ENCODE data around the gene TTBK2. TPM values are rescaled to one million over a fixed set of nuclear protein-coding genes. Genes with fewer than 3 reads are reported as not detected.

The TTBK2 gene
- total and polyA plus RNA-seq, 2 donors, result 7.7 to 20.5 TPM

DNA sequence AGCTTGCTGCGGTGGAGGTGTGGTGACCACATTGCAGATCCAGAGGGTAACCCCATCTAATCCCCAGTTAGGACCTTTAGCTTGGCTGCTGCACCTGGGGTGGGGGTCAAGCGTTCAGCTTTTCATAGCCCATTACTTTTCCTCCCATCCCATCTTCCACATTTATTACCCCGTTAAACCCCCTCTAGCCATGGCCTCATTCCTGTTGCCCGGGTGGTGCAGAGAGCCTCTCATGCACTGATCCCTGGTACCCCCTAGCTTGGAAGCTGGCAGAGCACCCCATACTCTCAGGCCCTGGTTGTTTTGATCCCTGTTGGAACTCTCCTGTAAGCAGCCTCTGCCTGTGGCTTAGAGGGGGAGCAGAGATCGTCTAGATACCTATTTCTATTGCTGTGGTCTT, 204.5 kb downstream of the TTBK2 start:
- WGBS, result 87% methylated on average over 5 of the region's 5 CpGs
- no peaks in the 10 kb centered on the region for H3K4me1 ChIP-seq (ENCODE audit: insufficient read depth)
- H3K36me3 ChIP-seq (ENCODE audit: insufficient read depth), result no peaks in the 10 kb centered on the region
- no peak overlapping the region for H3K4me3 ChIP-seq (ENCODE audit: low read depth, low read length)
- no peak overlapping the region for H3K27ac ChIP-seq (ENCODE audit: low read depth)
- no peak for DNase-seq (ENCODE audit: extremely low spot score)

DNA sequence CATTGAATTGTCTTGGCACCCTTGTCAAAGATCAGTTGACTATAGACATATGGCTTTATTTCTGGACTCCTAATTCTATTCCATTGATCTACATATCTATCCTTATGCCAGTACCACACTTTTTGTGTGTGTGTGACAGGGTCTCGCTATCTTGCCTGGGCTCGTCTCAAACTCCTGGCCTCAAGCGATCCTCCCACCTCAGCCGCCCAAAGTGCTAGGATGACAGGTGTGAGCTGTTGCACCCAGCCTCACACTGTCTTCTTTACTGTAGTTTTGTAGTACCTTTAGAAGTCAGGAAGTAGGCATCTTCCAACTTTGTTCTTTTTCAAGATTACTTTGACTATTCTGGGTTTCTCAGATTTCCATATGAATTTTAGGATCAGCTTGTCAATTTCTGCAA, 208.0 kb downstream of the TTBK2 start:
- Histone ChIP-seq H3K4me3 (ENCODE audit: low read depth, low read length) (no peak overlapping the region), H3K27ac (ENCODE audit: low read depth) (no peak overlapping the region), H3K4me1 (ENCODE audit: insufficient read depth) (no peaks in the 10 kb centered on the region), H3K36me3 (ENCODE audit: insufficient read depth) (no peaks in the 10 kb centered on the region)
- WGBS, result 95% methylated on average over 4 of the region's 4 CpGs
- no peak for DNase-seq (ENCODE audit: extremely low spot score)

DNA sequence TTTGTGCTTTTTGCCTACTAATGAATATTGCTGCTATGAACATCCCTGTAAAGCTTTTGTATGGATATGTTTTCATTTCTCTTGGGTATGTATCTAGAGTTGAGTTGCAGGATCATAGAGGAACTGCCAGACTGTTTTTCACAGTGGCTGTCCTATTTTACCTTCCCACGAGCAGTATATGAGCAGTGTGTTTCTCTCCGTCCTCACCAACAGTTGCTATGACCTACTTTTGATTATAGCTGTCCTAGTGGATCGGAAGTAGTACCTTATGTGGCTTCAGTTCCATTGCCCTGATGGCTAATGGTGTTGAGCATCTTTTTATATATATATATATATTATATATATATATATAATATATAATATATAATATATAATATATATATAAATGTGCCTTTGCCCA, 208.8 kb downstream of the TTBK2 start:
- no peak for DNase-seq (ENCODE audit: extremely low spot score)

DNA sequence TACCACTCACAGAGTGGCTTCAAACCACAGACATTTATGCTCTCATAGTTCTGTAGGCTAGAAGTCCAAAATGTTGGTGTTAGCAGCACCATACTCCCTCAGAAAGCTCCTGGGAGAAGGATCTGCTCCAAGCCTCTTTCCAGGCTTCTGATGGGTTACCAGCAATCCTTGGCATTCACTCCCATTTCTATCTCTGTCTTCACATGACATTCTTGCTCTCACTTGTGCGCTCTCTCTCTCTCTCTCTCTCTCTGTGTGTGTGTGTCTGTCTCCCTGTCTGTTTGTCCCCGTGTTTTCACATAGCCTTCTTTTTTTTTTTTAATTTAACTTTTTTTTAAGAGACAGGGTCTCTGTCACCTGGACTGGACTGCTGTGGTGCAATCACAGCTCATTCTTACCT, 209.9 kb downstream of the TTBK2 start:
- no peak overlapping the region for H3K27ac ChIP-seq (ENCODE audit: low read depth)
- no peak overlapping the region for H3K4me3 ChIP-seq (ENCODE audit: low read depth, low read length)
- H3K36me3 ChIP-seq (ENCODE audit: insufficient read depth), result no peaks in the 10 kb centered on the region
- no peak for DNase-seq (ENCODE audit: extremely low spot score)
- no peaks in the 10 kb centered on the region for H3K4me1 ChIP-seq (ENCODE audit: insufficient read depth)
- 87% methylated on average over 2 of the region's 2 CpGs for WGBS

More for the DNA sequence above, 208.8 kb downstream of the TTBK2 start:
- Histone ChIP-seq H3K27ac (ENCODE audit: low read depth) (no peak overlapping the region), H3K4me1 (ENCODE audit: insufficient read depth) (no peaks in the 10 kb centered on the region), H3K36me3 (ENCODE audit: insufficient read depth) (no peaks in the 10 kb centered on the region), H3K4me3 (ENCODE audit: low read depth, low read length) (no peak overlapping the region)
- 96% methylated on average over 3 of the region's 3 CpGs for WGBS

DNA sequence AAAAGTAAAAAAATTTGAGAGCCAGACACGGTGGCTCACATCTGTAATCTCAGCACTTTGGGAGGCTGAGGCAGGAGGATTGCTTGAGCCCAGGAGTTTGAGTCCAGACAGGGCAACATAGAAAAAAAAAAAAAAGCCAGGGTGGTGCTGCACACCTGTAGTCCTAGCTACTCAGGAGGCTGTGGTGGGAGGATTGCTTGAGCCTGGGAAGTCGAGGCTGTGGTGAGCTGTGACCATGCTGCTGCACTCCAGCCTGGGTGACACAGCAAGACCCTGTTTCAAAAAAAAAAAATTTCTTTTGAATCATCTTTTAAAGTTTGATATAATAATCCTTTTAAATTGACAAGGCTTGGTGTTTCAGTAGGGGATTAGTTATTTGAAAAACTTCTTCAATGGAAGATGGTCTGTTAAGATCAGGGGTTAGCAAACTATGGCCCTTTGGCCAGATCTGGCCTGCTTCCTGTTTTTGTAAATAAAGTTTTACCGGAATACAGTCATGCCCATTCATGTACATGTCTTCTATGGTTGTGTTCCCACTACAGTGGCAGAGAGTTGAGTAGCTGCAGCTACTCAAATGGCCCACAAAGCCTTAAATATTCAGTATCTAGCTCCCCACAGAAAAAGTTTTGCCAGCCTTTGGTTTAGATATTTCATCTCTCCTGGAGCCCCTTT, 212.6 kb downstream of the TTBK2 start:
- DNase-seq (ENCODE audit: extremely low spot score), result no peak
- WGBS, result 83% methylated on average over 3 of the region's 3 CpGs

DNA sequence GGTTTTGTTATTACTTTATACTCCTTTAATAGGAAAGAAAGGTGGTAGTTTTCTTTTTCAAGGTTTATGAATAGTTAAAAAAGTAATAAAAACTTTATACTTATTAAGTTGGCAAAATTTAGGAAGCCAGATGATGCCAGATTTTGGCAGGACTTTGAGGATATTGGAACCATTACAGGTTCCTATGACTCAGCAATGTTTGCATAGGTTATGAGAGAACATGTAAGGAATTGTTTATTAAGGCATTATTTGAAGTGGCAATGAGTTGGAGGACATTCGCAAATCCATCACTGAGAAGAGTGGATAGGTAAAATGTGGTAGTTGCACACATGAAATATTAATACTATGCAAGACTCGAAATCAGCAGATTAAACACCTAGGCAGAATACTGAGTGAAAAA, 213.5 kb downstream of the TTBK2 start:
- no peak for DNase-seq (ENCODE audit: extremely low spot score)
- H3K4me1 ChIP-seq (ENCODE audit: insufficient read depth), result no peaks in the 10 kb centered on the region
- no peaks in the 10 kb centered on the region for H3K36me3 ChIP-seq (ENCODE audit: insufficient read depth)
- WGBS, result 71% methylated on average over 2 of the region's 2 CpGs
- H3K27ac ChIP-seq (ENCODE audit: low read depth), result no peak overlapping the region
- no peak overlapping the region for H3K4me3 ChIP-seq (ENCODE audit: low read depth, low read length)

More for the DNA sequence above, 212.6 kb downstream of the TTBK2 start:
- no peaks in the 10 kb centered on the region for H3K36me3 ChIP-seq (ENCODE audit: insufficient read depth)
- no peaks in the 10 kb centered on the region for H3K4me1 ChIP-seq (ENCODE audit: insufficient read depth)
- H3K27ac ChIP-seq (ENCODE audit: low read depth), result no peak overlapping the region
- no peak overlapping the region for H3K4me3 ChIP-seq (ENCODE audit: low read depth, low read length)

DNA sequence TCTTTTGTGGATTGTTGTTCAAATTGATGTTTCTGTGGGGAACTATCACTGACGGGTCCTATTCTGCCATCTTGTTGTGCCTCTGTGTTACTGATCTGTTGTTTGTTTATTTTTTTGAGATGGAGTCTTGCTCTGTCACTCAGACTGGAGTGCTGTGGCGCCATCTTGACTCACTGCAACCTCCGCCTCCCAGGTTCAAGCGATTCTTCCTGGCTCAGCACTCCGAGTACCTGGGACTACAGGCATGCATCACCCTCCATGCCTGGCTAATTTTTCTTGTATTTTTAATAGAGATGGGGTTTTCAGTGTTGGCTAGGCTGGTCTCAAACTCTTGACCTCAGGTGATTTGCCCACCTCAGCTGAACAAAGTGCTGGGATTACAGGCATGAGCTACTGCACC, 215.2 kb downstream of the TTBK2 start:
- DNase-seq (ENCODE audit: extremely low spot score), result no peak
- no peak overlapping the region for H3K4me3 ChIP-seq (ENCODE audit: low read depth, low read length)
- no peaks in the 10 kb centered on the region for H3K36me3 ChIP-seq (ENCODE audit: insufficient read depth)
- H3K27ac ChIP-seq (ENCODE audit: low read depth), result no peak overlapping the region
- H3K4me1 ChIP-seq (ENCODE audit: insufficient read depth), result no peaks in the 10 kb centered on the region
- WGBS, result 95% methylated on average over 5 of the region's 5 CpGs

DNA sequence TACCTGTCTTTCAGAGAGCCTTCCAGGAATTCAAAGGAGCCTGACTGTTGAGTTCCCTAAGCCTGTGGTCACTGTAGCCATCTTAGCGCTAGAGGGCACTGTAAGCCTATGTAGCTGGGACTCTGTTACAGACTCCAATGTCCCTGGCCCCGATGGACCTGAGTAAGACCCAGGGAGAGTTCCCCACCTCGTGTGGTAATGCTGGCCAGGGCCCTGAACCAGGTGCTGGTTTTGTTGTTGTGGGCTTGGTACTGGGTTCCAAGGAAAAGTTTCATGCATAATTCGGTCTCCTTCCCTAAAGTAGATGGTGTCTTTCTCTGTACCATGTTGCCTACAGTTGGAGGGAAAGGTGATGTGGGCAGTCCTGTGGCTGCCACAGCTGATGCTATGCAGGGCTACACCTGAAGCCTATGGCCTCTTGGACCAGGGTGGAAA, 216.1 kb downstream of the TTBK2 start:
- Histone ChIP-seq H3K4me1 (ENCODE audit: insufficient read depth) (no peaks in the 10 kb centered on the region), H3K27ac (ENCODE audit: low read depth) (no peak overlapping the region), H3K4me3 (ENCODE audit: low read depth, low read length) (no peak overlapping the region), H3K36me3 (ENCODE audit: insufficient read depth) (no peaks in the 10 kb centered on the region)
- WGBS, result 31% methylated on average over 4 of the region's 4 CpGs
- DNase-seq (ENCODE audit: extremely low spot score), result peak; percentile 23

DNA sequence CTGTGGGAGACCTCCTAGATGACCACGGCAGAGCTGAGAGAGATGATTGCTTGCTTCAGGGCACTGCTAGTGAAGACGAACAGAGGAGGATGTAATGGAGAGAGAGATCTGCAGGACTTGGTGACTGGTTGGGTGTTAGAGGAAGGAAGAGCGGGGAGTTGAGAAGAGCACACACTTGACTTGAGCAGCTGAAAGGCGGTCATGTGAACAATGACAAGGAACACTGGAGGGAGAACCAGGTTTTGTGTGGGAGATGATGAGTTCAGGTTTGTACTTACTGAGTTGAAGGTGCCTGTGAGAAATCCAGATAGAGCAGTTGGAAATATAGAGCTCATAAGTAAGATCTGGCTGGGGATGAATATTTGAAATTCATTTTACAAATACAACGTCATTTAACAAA, 224.0 kb downstream of the TTBK2 start:
- H3K4me1 ChIP-seq (ENCODE audit: insufficient read depth), result no peaks in the 10 kb centered on the region
- 88% methylated on average over 5 of the region's 5 CpGs for WGBS
- H3K36me3 ChIP-seq (ENCODE audit: insufficient read depth), result no peaks in the 10 kb centered on the region
- no peak overlapping the region for H3K27ac ChIP-seq (ENCODE audit: low read depth)
- H3K4me3 ChIP-seq (ENCODE audit: low read depth, low read length), result no peak overlapping the region
- DNase-seq (ENCODE audit: extremely low spot score), result no peak

DNA sequence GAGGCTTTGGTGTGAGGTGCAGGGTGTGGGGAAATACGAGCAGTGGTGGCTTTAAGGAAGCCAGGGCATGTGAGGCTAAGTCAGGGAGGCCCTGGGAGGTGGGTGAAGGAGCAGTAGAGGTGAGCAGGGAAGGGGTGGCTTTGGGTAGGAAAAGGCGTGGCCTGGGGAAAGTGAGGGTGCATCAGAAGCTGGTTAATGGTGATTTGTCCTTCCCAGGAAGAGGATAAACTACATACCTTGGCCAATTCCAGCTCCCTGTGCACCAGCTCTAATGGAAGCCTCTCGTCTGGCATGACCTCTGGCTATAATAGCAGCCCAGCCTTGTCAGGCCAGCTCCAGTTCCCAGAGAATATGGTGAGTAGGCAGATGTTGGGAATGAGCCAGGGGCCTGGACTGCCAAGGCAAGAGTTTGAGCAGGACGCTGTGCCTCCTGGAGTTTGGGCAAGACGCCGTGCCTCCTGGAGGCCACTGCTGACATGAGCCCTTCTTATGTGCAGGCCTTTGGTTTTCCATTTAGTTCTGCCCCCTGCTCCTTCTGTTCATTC, 225.0 kb downstream of the TTBK2 start:
- Histone ChIP-seq H3K4me3 (ENCODE audit: low read depth, low read length) (no peak overlapping the region), H3K4me1 (ENCODE audit: insufficient read depth) (no peaks in the 10 kb centered on the region), H3K27ac (ENCODE audit: low read depth) (no peak overlapping the region), H3K36me3 (ENCODE audit: insufficient read depth) (no peaks in the 10 kb centered on the region)
- no peak for DNase-seq (ENCODE audit: extremely low spot score)
- WGBS, result 89% methylated on average over 6 of the region's 6 CpGs

DNA sequence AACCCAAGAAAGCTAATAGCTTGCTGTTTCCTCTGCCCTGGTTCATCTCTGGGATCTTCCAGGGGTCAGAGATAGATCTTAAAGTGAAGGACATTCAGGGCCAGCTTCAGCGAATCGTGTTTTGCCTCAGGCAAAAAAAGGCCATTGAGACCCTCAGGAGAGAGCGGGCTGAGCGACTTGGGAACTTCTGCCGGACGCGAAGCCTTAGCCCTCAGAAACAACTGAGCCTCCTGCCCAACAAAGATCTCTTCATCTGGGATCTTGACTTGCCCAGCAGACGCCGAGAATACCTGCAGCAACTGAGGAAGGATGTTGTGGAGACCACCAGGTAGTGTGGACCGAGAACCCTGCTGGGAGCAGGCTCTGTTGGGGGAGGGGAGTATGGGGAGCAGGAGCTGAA, 226.2 kb downstream of the TTBK2 start:
- Histone ChIP-seq H3K36me3 (ENCODE audit: insufficient read depth) (no peaks in the 10 kb centered on the region), H3K27ac (ENCODE audit: low read depth) (no peak overlapping the region), H3K4me3 (ENCODE audit: low read depth, low read length) (no peak overlapping the region), H3K4me1 (ENCODE audit: insufficient read depth) (no peaks in the 10 kb centered on the region)
- DNase-seq (ENCODE audit: extremely low spot score), result no peak
- 96% methylated on average over 10 of the region's 10 CpGs for WGBS

DNA sequence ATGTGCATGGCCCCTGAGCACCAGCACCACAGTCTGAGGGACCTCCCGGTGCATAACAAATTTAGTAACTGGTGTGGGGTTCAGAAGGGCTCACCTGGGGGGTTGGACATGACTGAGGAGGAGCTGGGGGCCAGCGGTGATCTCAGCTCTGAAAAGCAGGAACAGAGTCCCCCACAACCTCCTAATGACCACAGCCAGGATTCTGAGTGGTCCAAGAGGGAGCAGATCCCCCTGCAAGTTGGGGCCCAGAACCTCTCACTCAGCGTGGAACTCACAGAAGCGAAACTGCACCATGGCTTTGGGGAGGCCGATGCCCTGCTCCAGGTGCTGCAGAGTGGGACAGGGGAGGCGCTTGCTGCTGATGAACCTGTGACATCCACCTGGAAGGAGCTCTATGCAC, 226.6 kb downstream of the TTBK2 start:
- no peak overlapping the region for H3K4me3 ChIP-seq (ENCODE audit: low read depth, low read length)
- H3K27ac ChIP-seq (ENCODE audit: low read depth), result no peak overlapping the region
- no peak for DNase-seq (ENCODE audit: extremely low spot score)
- no peaks in the 10 kb centered on the region for H3K36me3 ChIP-seq (ENCODE audit: insufficient read depth)
- 95% methylated on average over 6 of the region's 6 CpGs for WGBS
- H3K4me1 ChIP-seq (ENCODE audit: insufficient read depth), result no peaks in the 10 kb centered on the region

DNA sequence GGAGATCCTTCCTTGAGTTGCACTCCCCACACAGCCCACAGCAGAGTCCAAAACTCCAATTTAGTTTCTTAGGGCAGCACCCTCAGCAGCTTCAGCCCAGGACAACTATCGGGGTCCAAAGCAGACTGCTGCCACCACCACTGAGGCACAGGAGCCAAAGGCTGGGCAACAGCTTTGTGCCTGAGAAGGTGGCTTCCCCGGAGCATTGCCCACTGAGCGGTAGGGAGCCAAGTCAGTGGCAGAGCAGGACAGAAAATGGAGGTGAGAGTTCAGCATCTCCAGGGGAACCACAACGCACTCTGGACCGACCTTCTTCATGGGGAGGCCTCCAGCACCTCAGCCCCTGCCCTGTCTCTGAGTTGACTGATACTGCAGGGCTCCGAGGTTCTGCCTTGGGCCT, 227.1 kb downstream of the TTBK2 start:
- H3K27ac ChIP-seq (ENCODE audit: low read depth), result no peak overlapping the region
- DNase-seq (ENCODE audit: extremely low spot score), result no peak
- H3K36me3 ChIP-seq (ENCODE audit: insufficient read depth), result no peaks in the 10 kb centered on the region
- no peak overlapping the region for H3K4me3 ChIP-seq (ENCODE audit: low read depth, low read length)
- no peaks in the 10 kb centered on the region for H3K4me1 ChIP-seq (ENCODE audit: insufficient read depth)
- WGBS, result 98% methylated on average over 6 of the region's 6 CpGs

DNA sequence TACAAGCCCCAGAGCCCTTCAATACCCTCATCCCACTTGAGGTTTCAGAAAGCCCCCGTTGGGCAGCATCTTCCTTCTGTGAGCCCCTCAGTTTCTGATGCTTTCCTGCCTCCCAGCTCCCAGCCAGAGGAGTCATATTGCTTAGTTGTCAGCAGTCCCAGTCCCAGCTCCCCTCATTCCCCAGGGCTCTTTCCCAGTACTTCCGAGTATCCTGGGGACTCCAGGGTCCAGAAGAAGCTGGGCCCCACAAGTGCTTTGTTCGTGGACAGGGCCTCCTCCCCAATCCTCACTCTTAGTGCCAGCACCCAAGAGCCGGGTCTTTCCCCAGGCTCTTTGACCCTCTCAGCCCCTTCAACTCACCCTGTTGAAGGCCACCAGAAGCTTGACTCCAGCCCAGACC, 227.6 kb downstream of the TTBK2 start:
- WGBS, result 90% methylated on average over 4 of the region's 4 CpGs
- Histone ChIP-seq H3K27ac (ENCODE audit: low read depth) (no peak overlapping the region), H3K36me3 (ENCODE audit: insufficient read depth) (no peaks in the 10 kb centered on the region), H3K4me1 (ENCODE audit: insufficient read depth) (no peaks in the 10 kb centered on the region), H3K4me3 (ENCODE audit: low read depth, low read length) (no peak overlapping the region)
- DNase-seq (ENCODE audit: extremely low spot score), result no peak

Measured in urinary bladder (tissue), 4 donors.